Neural cell (in vitro differentiated cells): ENCODE measurements around the gene CHCHD2. TPM values are rescaled to one million over a fixed set of nuclear protein-coding genes. Genes with fewer than 3 reads are reported as not detected.
"Not testable (repeated sequence)": the region's sequence is repeated elsewhere in the genome, so short reads cannot be mapped to it uniquely, and the experiment has no call there.

Experiments
- H2AFZ ChIP-seq: fragments of 200-600, 300-800 bp; sonication (generic), shearing (Covaris generic); 2 replicates; pipeline ENCODE4 v1.6.0; 2014; ENCODE audit warnings: low read depth, mild to moderate bottlenecking, antibody characterized with exemption, low read length, moderate library complexity
- H3F3A ChIP-seq: fragments of 200-600 bp; shearing (Covaris generic); 2 replicates; pipeline ENCODE4 v1.6.1; 2016; ENCODE audit warnings: mild to moderate bottlenecking, moderate library complexity, mixed read lengths, antibody characterized with exemption, low read length; ENCODE audit not compliant: insufficient read depth, poor library complexity, severe bottlenecking
- H3K27ac ChIP-seq: fragments of 200-600, 300-800 bp; sonication (generic), shearing (Covaris generic); 2 replicates; pipeline ENCODE4 v1.5.1; 2014; ENCODE audit warnings: mild to moderate bottlenecking, low read length, moderate library complexity
- H3K27me3 ChIP-seq: fragments of 300-800, 200-600 bp; sonication (generic), shearing (Covaris generic); 2 replicates; pipeline ENCODE4 v1.6.0; 2014; ENCODE audit warnings: mild to moderate bottlenecking, low read depth, low read length, moderate library complexity; ENCODE audit not compliant: insufficient read depth
- H3K36me3 ChIP-seq: fragments of 300-800, 200-600 bp; sonication (generic), shearing (Covaris generic); 2 replicates; pipeline ENCODE4 v1.5.1; 2014; ENCODE audit warnings: mild to moderate bottlenecking, antibody characterized with exemption, low read length, moderate library complexity; ENCODE audit not compliant: insufficient read depth
- H3K4me2 ChIP-seq: fragments of 300-800, 200-600 bp; sonication (generic), shearing (Covaris generic); 2 replicates; pipeline ENCODE4 v1.6.0; 2014; ENCODE audit warnings: mild to moderate bottlenecking, low read length
- H3K4me3 ChIP-seq: fragments of 300-800, 200-600 bp; sonication (generic), shearing (Covaris generic); 2 replicates; pipeline ENCODE4 v1.5.1; 2014; ENCODE audit warnings: mild to moderate bottlenecking, low read length, moderate library complexity
- H3K79me2 ChIP-seq: fragments of 200-600 bp; shearing (Covaris generic); replicated peaks from 2 replicates; pipeline ENCODE4 v1.6.0; 2014; ENCODE audit warnings: mild to moderate bottlenecking, low read length, moderate library complexity; ENCODE audit not compliant: insufficient read depth
- H3K9ac ChIP-seq: fragments of 300-800, 200-600 bp; sonication (generic), shearing (Covaris generic); 2 replicates; pipeline ENCODE4 v1.6.1; 2016; ENCODE audit warnings: mild to moderate bottlenecking, low read length, mixed read lengths
- H3K9me2 ChIP-seq: fragments of 200-600 bp; shearing (Covaris generic); 2 replicates; pipeline ENCODE4 v1.6.1; 2016; ENCODE audit warnings: mild to moderate bottlenecking, low read length, mixed read lengths; ENCODE audit not compliant: insufficient read depth
- H3K9me3 ChIP-seq: fragments of 200-600, 300-800 bp; sonication (generic), shearing (Covaris generic); 2 replicates; pipeline ENCODE4 v1.6.1; 2016; ENCODE audit warnings: mild to moderate bottlenecking, mixed run types, low read length, moderate library complexity, mixed read lengths
- H4K20me1 ChIP-seq: fragments of 200-600 bp; shearing (Covaris generic); 2 replicates; pipeline ENCODE4 v1.6.1; 2016; ENCODE audit warnings: mild to moderate bottlenecking, mixed run types; ENCODE audit not compliant: insufficient read depth
- CTCF ChIP-seq: fragments of 450-650 bp; IDR thresholded peaks from 2 replicates; pipeline ENCODE4 v1.5.1; 2014; ENCODE audit warnings: antibody characterized with exemption, mild to moderate bottlenecking, moderate library complexity; ENCODE audit not compliant: poor library complexity, severe bottlenecking
- EP300 ChIP-seq: fragments of 450-650 bp; conservative IDR thresholded peaks from 2 replicates; pipeline ENCODE4 v1.6.1; 2014; ENCODE audit warnings: antibody characterized with exemption, mild to moderate bottlenecking, moderate library complexity; ENCODE audit not compliant: poor library complexity, severe bottlenecking
- EZH2 ChIP-seq: fragments of 200-600, 300-800 bp; shearing (Covaris generic), sonication (generic); IDR thresholded peaks from 2 replicates; pipeline ENCODE4 v1.6.1; 2014; ENCODE audit warnings: antibody characterized with exemption, low read length, borderline replicate concordance, mild to moderate bottlenecking; ENCODE audit not compliant: insufficient read depth, poor library complexity, severe bottlenecking
- MXI1 ChIP-seq: fragments of 450-650 bp; conservative IDR thresholded peaks from 2 replicates; pipeline ENCODE4 v1.6.1; 2014; ENCODE audit warnings: antibody characterized with exemption, mild to moderate bottlenecking; ENCODE audit not compliant: poor library complexity, severe bottlenecking
- POLR2AphosphoS5 ChIP-seq: IDR thresholded peaks from 2 replicates; pipeline ENCODE4 v1.6.1; 2012
- RAD21 ChIP-seq: fragments of 450-650 bp; conservative IDR thresholded peaks from 2 replicates; pipeline ENCODE4 v1.6.1; 2014; ENCODE audit warnings: antibody characterized with exemption, mild to moderate bottlenecking, moderate library complexity
- REST ChIP-seq: IDR thresholded peaks from 2 replicates; pipeline ENCODE4 v1.6.1; 2012; ENCODE audit warnings: borderline replicate concordance
- SMC3 ChIP-seq: fragments of 450-650 bp; conservative IDR thresholded peaks from 2 replicates; pipeline ENCODE4 v1.6.1; 2014; ENCODE audit warnings: antibody characterized with exemption, mild to moderate bottlenecking, moderate library complexity; ENCODE audit not compliant: poor library complexity
- TAF1 ChIP-seq: IDR thresholded peaks from 2 replicates; pipeline ENCODE4 v1.6.1; 2012; ENCODE audit warnings: low read depth
- polyA plus RNA-seq: library from polyadenylated mRNA; depleted of rRNA; stranded (reverse); fragments of >200 nt; gene quantifications from 2 replicates; pipeline ENCODE4 v1.2.3, GENCODE V29; 2014

The CHCHD2 gene
- polyA plus RNA-seq, 1 donor from 2014 or later, result 380 TPM

- no peak for TF ChIP-seq REST
- no peak for TF ChIP-seq EZH2
- no peak for TF ChIP-seq TAF1
- no peak for TF ChIP-seq MXI1
- no peak for TF ChIP-seq POLR2AphosphoS5
- TF ChIP-seq SMC3, result no peak
- no peak for TF ChIP-seq CTCF
- TF ChIP-seq RAD21, result no peak
- no peak for TF ChIP-seq EP300
- no peak overlapping the region for H3K4me3 ChIP-seq
- no peak overlapping the region for H3K9ac ChIP-seq
- H3K9me2 ChIP-seq, result no peaks in the 10 kb centered on the region
- H4K20me1 ChIP-seq, result no peaks in the 10 kb centered on the region
- no peaks in the 10 kb centered on the region for H3K9me3 ChIP-seq
- H2AFZ ChIP-seq, result no peak overlapping the region
- no peaks in the 10 kb centered on the region for H3F3A ChIP-seq
- no peaks in the 10 kb centered on the region for H3K27me3 ChIP-seq
- no peak overlapping the region for H3K27ac ChIP-seq
- no peaks in the 10 kb centered on the region for H3K79me2 ChIP-seq
- H3K4me2 ChIP-seq, result no peak overlapping the region
- H3K36me3 ChIP-seq, result no peaks in the 10 kb centered on the region
Observed at GRCh38 chr7:56121440-56121839, 15.2 kb upstream of the CHCHD2 start.

DNA sequence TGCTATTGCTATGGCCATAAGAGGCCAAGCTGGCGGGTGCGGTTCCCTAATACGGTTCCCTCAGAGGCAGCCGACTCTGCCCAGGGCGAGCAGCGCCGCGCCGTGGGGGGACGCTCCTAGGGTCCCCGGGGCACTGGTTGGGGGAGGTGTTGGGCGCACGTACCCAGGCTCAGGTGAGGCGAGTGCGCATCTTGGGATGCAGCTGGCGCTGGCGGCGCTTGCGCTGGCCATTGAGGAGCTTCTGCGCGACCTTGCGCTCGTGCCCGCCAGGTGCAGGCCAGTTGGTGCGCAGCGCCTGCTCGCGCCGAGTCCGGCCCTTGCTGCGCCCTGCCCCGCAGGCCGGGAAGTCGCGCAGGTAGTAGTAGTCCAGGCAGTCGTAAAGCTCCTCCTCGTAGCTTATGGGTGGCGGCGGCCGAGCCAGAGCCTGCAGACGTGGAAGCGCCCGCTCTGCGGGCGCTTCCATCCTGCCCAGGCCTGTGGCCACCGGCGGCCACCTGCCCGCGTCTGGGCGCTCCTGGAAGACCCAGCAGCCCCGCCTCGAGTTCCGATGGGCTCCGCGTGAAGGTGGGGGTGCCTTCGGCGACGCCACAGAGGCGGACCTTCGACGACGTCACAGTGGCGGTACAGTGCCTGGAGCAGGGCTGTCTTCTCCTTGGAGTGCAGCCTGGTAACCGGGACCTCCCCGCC lies 9.7 kb upstream of the CHCHD2 start, which contains the start of gene NUPR2:
Gene NUPR2, minus strand, starts transcription at position 566 of the 687 bp plus-strand sequence. Its CDS starts 103 bp downstream, at position 463.
- no peak within 1 kb of the TSS for H3K27ac ChIP-seq
- no peak within 1 kb of the TSS for H3K9ac ChIP-seq
- no peak within 1 kb of the TSS for H3K4me3 ChIP-seq
- TF ChIP-seq EP300, result no peak
- no peak for TF ChIP-seq REST
- no peak for TF ChIP-seq MXI1
- TF ChIP-seq SMC3, result no peak
- H3K79me2 ChIP-seq, result no peaks in the 10 kb centered on the region
- H3K9me3 ChIP-seq, result no peaks in the 10 kb centered on the region
- H4K20me1 ChIP-seq, result no peaks in the 10 kb centered on the region
- H2AFZ ChIP-seq, result no peak within 1 kb of the TSS
- no peaks in the 10 kb centered on the region for H3K9me2 ChIP-seq
- H3K36me3 ChIP-seq, result no peaks in the 10 kb centered on the region
- H3K27me3 ChIP-seq, result no peaks in the 10 kb centered on the region
- H3F3A ChIP-seq, result no peaks in the 10 kb centered on the region
- H3K4me2 ChIP-seq, result no peak within 1 kb of the TSS

- not testable (repeated sequence) for H3K9me3 ChIP-seq, H3K4me3 ChIP-seq, H3K27me3 ChIP-seq, H3K9ac ChIP-seq, H3K27ac ChIP-seq, H3K4me2 ChIP-seq, H3K36me3 ChIP-seq, H3K79me2 ChIP-seq, H2AFZ ChIP-seq, H4K20me1 ChIP-seq, H3K9me2 ChIP-seq, H3F3A ChIP-seq
Observed at GRCh38 chr7:56112244-56112643, 6.0 kb upstream of the CHCHD2 start.
